ENCODE data around the gene DOP1A. TPM values are rescaled to one million over a fixed set of nuclear protein-coding genes. Genes with fewer than 3 reads are reported as not detected.

The DOP1A gene
- total RNA-seq, 4 donors from 2014 or later, result 33.2 to 46.9 (median 34.1) TPM

GRCh38 chr6:83124553-83124952 is 57.1 kb downstream of the DOP1A start:
- peaks cover 22 to 89% (median 71%) of the 10 kb centered on the region in 4 donors for H3K36me3 ChIP-seq

DNA sequence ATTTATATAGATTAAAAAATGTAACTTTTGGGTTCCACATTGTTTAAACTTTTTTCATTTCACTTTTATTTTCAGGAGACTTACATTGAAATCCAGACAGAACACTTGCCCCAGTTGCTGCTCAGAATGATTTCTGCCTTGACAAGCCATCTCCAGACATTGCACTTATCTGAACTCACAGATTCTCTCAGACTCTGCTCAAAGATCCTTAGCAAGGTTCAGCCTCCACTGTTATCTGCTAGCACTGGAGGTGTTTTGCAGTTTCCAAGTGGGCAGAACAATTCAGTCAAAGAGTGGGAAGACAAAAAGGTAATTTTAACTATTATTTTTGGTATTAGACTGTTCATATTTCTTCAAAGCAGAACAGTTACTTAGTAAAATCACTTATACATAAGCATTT is 58.0 kb downstream of the DOP1A start:
- peaks cover 27 to 93% (median 74%) of the 10 kb centered on the region in 4 donors for H3K36me3 ChIP-seq
- H3K9me3 ChIP-seq, result no peaks in the 10 kb centered on the region
- no peaks in the 10 kb centered on the region for H3K4me1 ChIP-seq
- H3K4me3 ChIP-seq, result no peak overlapping the region
- H3K27me3 ChIP-seq, result no peaks in the 10 kb centered on the region
- TF ChIP-seq EP300 (IDR thresholded peaks at IDR 0.05) (no peak), CTCF (IDR thresholded peaks at IDR 0.05) (no peak), POLR2A (IDR thresholded peaks at IDR 0.05; ENCODE audit: low read depth) (no peak)
- H3K27ac ChIP-seq (replicated peaks in 1 of 4), result no peak overlapping the region
- DNase-seq (ENCODE audit: extremely low spot score), result no peak
- intact Hi-C loops (cut with DNase I), result no loop called here

More at GRCh38 chr6:83124553-83124952, 57.1 kb downstream of the DOP1A start:
- intact Hi-C loops (cut with DNase I), result no loop called here
- Histone ChIP-seq H3K27me3 (no peaks in the 10 kb centered on the region), H3K27ac (replicated peaks in 1 of 4) (no peak overlapping the region), H3K4me3 (no peak overlapping the region), H3K9me3 (no peaks in the 10 kb centered on the region), H3K4me1 (no peaks in the 10 kb centered on the region)
- TF ChIP-seq CTCF (IDR thresholded peaks at IDR 0.05), result no peak
- no peak for TF ChIP-seq POLR2AphosphoS5 (IDR thresholded peaks at IDR 0.05)
- no peak for TF ChIP-seq EP300 (IDR thresholded peaks at IDR 0.05)
- DNase-seq (ENCODE audit: extremely low spot score), result no peak
- 97% methylated on average over 3 of the region's 3 CpGs for WGBS

GRCh38 chr6:83126223-83126622 is 58.8 kb downstream of the DOP1A start:
- H3K36me3 ChIP-seq, result peaks cover 34 to 92% (median 76%) of the 10 kb centered on the region in 4 donors
- intact Hi-C loops (cut with DNase I), result no loop called here
- DNase-seq (ENCODE audit: extremely low spot score), result no peak
- H3K27me3 ChIP-seq, result no peaks in the 10 kb centered on the region
- no peaks in the 10 kb centered on the region for H3K4me1 ChIP-seq
- no peak overlapping the region for H3K4me3 ChIP-seq
- 100% methylated on average over 2 of the region's 2 CpGs for WGBS
- no peak overlapping the region for H3K27ac ChIP-seq (replicated peaks in 1 of 4)
- TF ChIP-seq POLR2A (IDR thresholded peaks at IDR 0.05; ENCODE audit: low read depth) (no peak), EP300 (IDR thresholded peaks at IDR 0.05) (no peak), POLR2AphosphoS5 (IDR thresholded peaks at IDR 0.05) (no peak), CTCF (IDR thresholded peaks at IDR 0.05) (no peak)
- no peaks in the 10 kb centered on the region for H3K9me3 ChIP-seq

GRCh38 chr6:83126807-83127206 is 59.3 kb downstream of the DOP1A start:
- no peak overlapping the region for H3K27ac ChIP-seq (replicated peaks in 1 of 4)
- no peaks in the 10 kb centered on the region for H3K9me3 ChIP-seq
- 94% methylated on average over 5 of the region's 5 CpGs for WGBS
- intact Hi-C loops (cut with DNase I), result no loop called here
- no peak for DNase-seq (ENCODE audit: extremely low spot score)
- TF ChIP-seq POLR2A (IDR thresholded peaks at IDR 0.05; ENCODE audit: low read depth) (no peak), EP300 (IDR thresholded peaks at IDR 0.05) (no peak), CTCF (IDR thresholded peaks at IDR 0.05) (no peak), POLR2AphosphoS5 (IDR thresholded peaks at IDR 0.05) (no peak)
- H3K36me3 ChIP-seq, result peaks cover 35 to 92% (median 76%) of the 10 kb centered on the region in 4 donors
- H3K4me3 ChIP-seq, result no peak overlapping the region
- no peaks in the 10 kb centered on the region for H3K27me3 ChIP-seq
- no peaks in the 10 kb centered on the region for H3K4me1 ChIP-seq

- Histone ChIP-seq H3K9me3 (no peaks in the 10 kb centered on the region), H3K27me3 (no peaks in the 10 kb centered on the region), H3K27ac (replicated peaks in 1 of 4) (no peak overlapping the region), H3K4me1 (no peaks in the 10 kb centered on the region), H3K36me3 (peaks cover 35 to 92% (median 76%) of the 10 kb centered on the region in 4 donors), H3K4me3 (no peak overlapping the region)
- TF ChIP-seq CTCF (IDR thresholded peaks at IDR 0.05), result no peak
- TF ChIP-seq POLR2A (IDR thresholded peaks at IDR 0.05; ENCODE audit: low read depth), result no peak
- TF ChIP-seq POLR2AphosphoS5 (IDR thresholded peaks at IDR 0.05), result no peak
- no peak for TF ChIP-seq EP300 (IDR thresholded peaks at IDR 0.05)
- 85% methylated on average over 5 of the region's 5 CpGs for WGBS
- intact Hi-C loops (cut with DNase I), result no loop called here
- DNase-seq (ENCODE audit: extremely low spot score), result no peak
Observed at GRCh38 chr6:83127258-83127657, 59.8 kb downstream of the DOP1A start.
